Smooth muscle cell (in vitro differentiated cells): Measurements from ENCODE around the gene RHOBTB3. TPM values are rescaled to one million over a fixed set of nuclear protein-coding genes. Genes with fewer than 3 reads are reported as not detected.

Experiments
- DNase-seq: peaks from one replicate; lab custom pipeline; 2025; ENCODE audit not compliant: unreplicated experiment; lab: John Stamatoyannopoulos, UW
- H2AFZ ChIP-seq: fragments of 200-600 bp; sonication (generic); 2 replicates; pipeline ENCODE4 v1.6.0; 2016; ENCODE audit warnings: antibody characterized with exemption, low read depth, mild to moderate bottlenecking
- H3F3A ChIP-seq: fragments of 200-600 bp; sonication (generic); 2 replicates; pipeline ENCODE4 v1.6.0; 2017; ENCODE audit warnings: antibody characterized with exemption, low read depth
- H3K27ac ChIP-seq: fragments of 200-600 bp; sonication (generic); 2 replicates; pipeline ENCODE4 v1.5.1; 2016; ENCODE audit warnings: low read depth, mild to moderate bottlenecking
- H3K27me3 ChIP-seq: fragments of 200-600 bp; sonication (generic); 2 replicates; pipeline ENCODE4 v1.6.1; 2016; ENCODE audit warnings: low read depth, mild to moderate bottlenecking
- H3K36me3 ChIP-seq: fragments of 200-600 bp; sonication (generic); 2 replicates; pipeline ENCODE4 v1.5.1; 2016; ENCODE audit warnings: low read depth
- H3K4me1 ChIP-seq: fragments of 200-600 bp; sonication (generic); 2 replicates; pipeline ENCODE4 v1.5.1; 2016; ENCODE audit warnings: low read depth
- H3K4me2 ChIP-seq: fragments of 200-600 bp; sonication (generic); 2 replicates; pipeline ENCODE4 v1.6.0; 2016; ENCODE audit warnings: mild to moderate bottlenecking
- H3K4me3 ChIP-seq: fragments of 200-600 bp; sonication (generic); 2 replicates; pipeline ENCODE4 v1.5.1; 2016; ENCODE audit warnings: mild to moderate bottlenecking
- H3K79me2 ChIP-seq: fragments of 200-600 bp; sonication (generic); 2 replicates; pipeline ENCODE4 v1.6.0; 2016; ENCODE audit warnings: low read depth, mild to moderate bottlenecking
- H3K9ac ChIP-seq: fragments of 200-600 bp; sonication (generic); 2 replicates; pipeline ENCODE4 v1.6.0; 2016; ENCODE audit warnings: low read depth
- H3K9me3 ChIP-seq: fragments of 200-600 bp; sonication (generic); replicated peaks from 2 replicates; pipeline ENCODE4 v1.5.1; 2016; ENCODE audit warnings: low read depth
- H4K20me1 ChIP-seq: fragments of 200-600 bp; sonication (generic); 2 replicates; pipeline ENCODE4 v1.6.0; 2016; ENCODE audit warnings: low read depth
- CTCF ChIP-seq: fragments of 200-600 bp; sonication (generic); IDR thresholded peaks from 2 replicates; pipeline ENCODE4 v1.5.1; 2017; ENCODE audit warnings: borderline replicate concordance, mild to moderate bottlenecking, antibody characterized with exemption; ENCODE audit not compliant: insufficient read depth, poor library complexity, severe bottlenecking
- WGBS: methylation state at CpG from one replicate; pipeline ENCODE4 v1.1.7; 2016; ENCODE audit warnings: low lambda C conversion rate; 5-methylcytosine and 5-hydroxymethylcytosine counted together
- polyA plus RNA-seq: library from polyadenylated mRNA; unstranded; fragments of >200 nt; fragmentation: Nextera tagmentation; extraction: Ambion mirVana; gene quantifications from 2 replicates; pipeline ENCODE4 v1.2.1, GENCODE V29; 2016
- total RNA-seq: library from RNA; depleted of rRNA; stranded (reverse); fragments of >200 nt; gene quantifications from 2 replicates; pipeline ENCODE4 v1.2.3, GENCODE V29; 2014

RHOBTB3 gene
- total and polyA plus RNA-seq, 2 experiments from 2014 or later: 127 to 213 TPM

GRCh38 chr5:95798545-95798944 lies 67.4 kb downstream of the RHOBTB3 start:
- no peaks in the 10 kb centered on the region for H3K27me3 ChIP-seq
- no peak overlapping the region for H3K4me2 ChIP-seq
- H2AFZ ChIP-seq: no peak overlapping the region

GRCh38 chr5:95799191-95799835 lies 68.2 kb downstream of the RHOBTB3 start:
- no peak overlapping the region for H3K4me2 ChIP-seq
- no peak overlapping the region for H2AFZ ChIP-seq
- peaks cover 8% of the 10 kb centered on the region for H3F3A ChIP-seq
- H3K27me3 ChIP-seq: no peaks in the 10 kb centered on the region
- TF ChIP-seq CTCF: no peak
- no peaks in the 10 kb centered on the region for H4K20me1 ChIP-seq
- H3K4me3 ChIP-seq: no peak overlapping the region
- no peaks in the 10 kb centered on the region for H3K79me2 ChIP-seq
- H3K36me3 ChIP-seq: no peaks in the 10 kb centered on the region
- DNase-seq: no peak
- no peaks in the 10 kb centered on the region for H3K9me3 ChIP-seq
- H3K27ac ChIP-seq: no peak overlapping the region
- 88% methylated on average over 4 of the region's 4 CpGs for WGBS
- H3K4me1 ChIP-seq: no peaks in the 10 kb centered on the region
- no peak overlapping the region for H3K9ac ChIP-seq

More at GRCh38 chr5:95798545-95798944, 67.4 kb downstream of the RHOBTB3 start:
- Histone ChIP-seq H3K9me3 (no peaks in the 10 kb centered on the region), H3K79me2 (no peaks in the 10 kb centered on the region), H4K20me1 (no peaks in the 10 kb centered on the region), H3K4me1 (no peaks in the 10 kb centered on the region), H3K36me3 (no peaks in the 10 kb centered on the region), H3K9ac (no peak overlapping the region), H3F3A (peaks cover 7% of the 10 kb centered on the region), H3K27ac (no peak overlapping the region), H3K4me3 (no peak overlapping the region)
- DNase-seq: no peak
- no peak for TF ChIP-seq CTCF

GRCh38 chr5:95800553-95800952 lies 69.4 kb downstream of the RHOBTB3 start:
- no peak overlapping the region for H3K27ac ChIP-seq
- 99% methylated on average over 3 of the region's 3 CpGs for WGBS
- no peaks in the 10 kb centered on the region for H3K27me3 ChIP-seq
- DNase-seq: no peak
- H2AFZ ChIP-seq: no peak overlapping the region
- peaks cover 4% of the 10 kb centered on the region for H3F3A ChIP-seq
- H3K4me2 ChIP-seq: no peak overlapping the region
- no peak overlapping the region for H3K9ac ChIP-seq
- H3K4me3 ChIP-seq: no peak overlapping the region
- no peak for TF ChIP-seq CTCF
- no peaks in the 10 kb centered on the region for H3K9me3 ChIP-seq
- H3K36me3 ChIP-seq: no peaks in the 10 kb centered on the region
- no peaks in the 10 kb centered on the region for H3K4me1 ChIP-seq
- H4K20me1 ChIP-seq: no peaks in the 10 kb centered on the region
- no peaks in the 10 kb centered on the region for H3K79me2 ChIP-seq

GRCh38 chr5:95801532-95801931 lies 70.4 kb downstream of the RHOBTB3 start:
- Histone ChIP-seq H3K79me2 (no peaks in the 10 kb centered on the region), H4K20me1 (no peaks in the 10 kb centered on the region), H3K9ac (no peak overlapping the region), H3F3A (peaks cover 4% of the 10 kb centered on the region), H3K4me1 (no peaks in the 10 kb centered on the region), H3K9me3 (no peaks in the 10 kb centered on the region), H3K4me2 (no peak overlapping the region), H2AFZ (no peak overlapping the region), H3K36me3 (no peaks in the 10 kb centered on the region), H3K27ac (no peak overlapping the region), H3K27me3 (no peaks in the 10 kb centered on the region), H3K4me3 (no peak overlapping the region)
- no peak for DNase-seq
- TF ChIP-seq CTCF: no peak
- 43% methylated on average over 2 of the region's 2 CpGs for WGBS
